IPS-15b (cell line): ENCODE data around the gene TEAD1.

Experiments used
- H3K27me3 ChIP-seq: one replicate; pipeline ENCODE4 v1.6.1; 2013; ENCODE audit warnings: low read length; ENCODE audit not compliant: control insufficient read depth, insufficient read depth
- H3K36me3 ChIP-seq: one replicate; pipeline ENCODE4 v1.6.1; 2013; ENCODE audit warnings: low read length; ENCODE audit not compliant: control insufficient read depth, insufficient read depth
- H3K4me1 ChIP-seq: one replicate; pipeline ENCODE4 v1.6.1; 2013; ENCODE audit warnings: mild to moderate bottlenecking, low read length; ENCODE audit not compliant: control insufficient read depth, insufficient read depth
- H3K4me3 ChIP-seq: one replicate; pipeline ENCODE4 v1.5.1; 2013; ENCODE audit warnings: low read depth, low read length
- H3K9ac ChIP-seq: one replicate; pipeline ENCODE4 v1.6.1; 2013; ENCODE audit warnings: low read depth, mild to moderate bottlenecking, low read length
- H3K9me3 ChIP-seq: one replicate; pipeline ENCODE4 v1.6.1; 2013; ENCODE audit warnings: mild to moderate bottlenecking, low read length; ENCODE audit not compliant: control insufficient read depth, insufficient read depth

TEAD1 gene

GRCh38 chr11:12689029-12689755 lies 15.0 kb downstream of the TEAD1 start:
- H3K4me1 ChIP-seq = peaks cover 55% of the 10 kb centered on the region
- H3K27me3 ChIP-seq = peaks cover 38% of the 10 kb centered on the region

GRCh38 chr11:12690663-12691062 lies 16.4 kb downstream of the TEAD1 start:
- H3K4me3 ChIP-seq = no peak overlapping the region
- H3K9me3 ChIP-seq = no peaks in the 10 kb centered on the region
- H3K36me3 ChIP-seq = no peaks in the 10 kb centered on the region
- peaks cover 32% of the 10 kb centered on the region for H3K27me3 ChIP-seq
- no peak overlapping the region for H3K9ac ChIP-seq
- peaks cover 51% of the 10 kb centered on the region for H3K4me1 ChIP-seq

More at GRCh38 chr11:12689029-12689755, 15.0 kb downstream of the TEAD1 start:
- H3K9ac ChIP-seq = no peak overlapping the region
- H3K36me3 ChIP-seq = no peaks in the 10 kb centered on the region
- no peak overlapping the region for H3K4me3 ChIP-seq
- H3K9me3 ChIP-seq = no peaks in the 10 kb centered on the region

- H3K27me3 ChIP-seq = peaks cover 24% of the 10 kb centered on the region
- peaks cover 50% of the 10 kb centered on the region for H3K4me1 ChIP-seq
- no peaks in the 10 kb centered on the region for H3K9me3 ChIP-seq
- H3K9ac ChIP-seq = no peak overlapping the region
- no peaks in the 10 kb centered on the region for H3K36me3 ChIP-seq
- H3K4me3 ChIP-seq = no peak overlapping the region
Measured at GRCh38 chr11:12691473-12691872, 17.3 kb downstream of the TEAD1 start.

GRCh38 chr11:12692229-12693075 lies 18.2 kb downstream of the TEAD1 start:
- peaks cover 14% of the 10 kb centered on the region for H3K27me3 ChIP-seq

GRCh38 chr11:12693094-12693478 lies 18.9 kb downstream of the TEAD1 start:
- H3K27me3 ChIP-seq = peaks cover 14% of the 10 kb centered on the region
- no peak overlapping the region for H3K9ac ChIP-seq
- no peak overlapping the region for H3K4me3 ChIP-seq
- no peaks in the 10 kb centered on the region for H3K9me3 ChIP-seq
- peaks cover 41% of the 10 kb centered on the region for H3K4me1 ChIP-seq
- no peaks in the 10 kb centered on the region for H3K36me3 ChIP-seq

More at GRCh38 chr11:12692229-12693075, 18.2 kb downstream of the TEAD1 start:
- Histone ChIP-seq H3K36me3 (no peaks in the 10 kb centered on the region), H3K9me3 (no peaks in the 10 kb centered on the region), H3K4me1 (peaks cover 44% of the 10 kb centered on the region), H3K4me3 (no peak overlapping the region), H3K9ac (no peak overlapping the region)

GRCh38 chr11:12693479-12694182 lies 19.4 kb downstream of the TEAD1 start:
- Histone ChIP-seq H3K4me1 (peaks cover 41% of the 10 kb centered on the region), H3K4me3 (no peak overlapping the region), H3K9me3 (no peaks in the 10 kb centered on the region), H3K9ac (no peak overlapping the region), H3K27me3 (peaks cover 9% of the 10 kb centered on the region), H3K36me3 (no peaks in the 10 kb centered on the region)

- H3K9ac ChIP-seq = no peak overlapping the region
- H3K4me3 ChIP-seq = no peak overlapping the region
- H3K4me1 ChIP-seq = peaks cover 42% of the 10 kb centered on the region
- H3K27me3 ChIP-seq = peaks cover 3% of the 10 kb centered on the region
- no peaks in the 10 kb centered on the region for H3K36me3 ChIP-seq
- H3K9me3 ChIP-seq = no peaks in the 10 kb centered on the region
Measured at GRCh38 chr11:12694183-12694531, 19.9 kb downstream of the TEAD1 start.

- H3K4me3 ChIP-seq = no peak overlapping the region
Measured at GRCh38 chr11:12695221-12695794, 21.1 kb downstream of the TEAD1 start.

GRCh38 chr11:12695873-12696272 lies 21.7 kb downstream of the TEAD1 start:
- Histone ChIP-seq H3K9me3 (no peaks in the 10 kb centered on the region), H3K36me3 (no peaks in the 10 kb centered on the region), H3K4me3 (no peak overlapping the region), H3K9ac (no peak overlapping the region), H3K27me3 (no peaks in the 10 kb centered on the region), H3K4me1 (peaks cover 39% of the 10 kb centered on the region)

More at GRCh38 chr11:12695221-12695794, 21.1 kb downstream of the TEAD1 start:
- Histone ChIP-seq H3K27me3 (no peaks in the 10 kb centered on the region), H3K36me3 (no peaks in the 10 kb centered on the region), H3K4me1 (peaks cover 39% of the 10 kb centered on the region), H3K9ac (no peak overlapping the region), H3K9me3 (no peaks in the 10 kb centered on the region)

- no peak overlapping the region for H3K4me3 ChIP-seq
- H3K27me3 ChIP-seq = no peaks in the 10 kb centered on the region
- H3K36me3 ChIP-seq = no peaks in the 10 kb centered on the region
- H3K9me3 ChIP-seq = no peaks in the 10 kb centered on the region
- H3K4me1 ChIP-seq = peaks cover 37% of the 10 kb centered on the region
- H3K9ac ChIP-seq = no peak overlapping the region
Measured at GRCh38 chr11:12696911-12697581, 22.8 kb downstream of the TEAD1 start.

GRCh38 chr11:12698048-12698447 lies 23.8 kb downstream of the TEAD1 start:
- H3K27me3 ChIP-seq = no peaks in the 10 kb centered on the region
- H3K4me3 ChIP-seq = no peak overlapping the region
- peaks cover 34% of the 10 kb centered on the region for H3K4me1 ChIP-seq
- H3K36me3 ChIP-seq = no peaks in the 10 kb centered on the region
- no peak overlapping the region for H3K9ac ChIP-seq
- no peaks in the 10 kb centered on the region for H3K9me3 ChIP-seq
